HL-60 (cell line): ENCODE data around the gene VPS26A.

Source experiments
- DNase-seq, 2 experiments: peaks; one replicate each; pipeline ENCODE4 v3.0.0-alpha.2; 2010 to 2020; ENCODE audit warnings: low read depth in 1 of 2, low spot score in 1 of 2
- H3K27ac ChIP-seq: fragments of 250-450 bp; sonication (Bioruptor Pico); replicated peaks from 2 replicates; pipeline ENCODE4 v1.5.1; 2020; ENCODE audit warnings: mild to moderate bottlenecking, moderate library complexity
- H3K27me3 ChIP-seq: fragments of 250-450 bp; sonication (Bioruptor Pico); 2 replicates; pipeline ENCODE4 v1.5.1; 2021; ENCODE audit warnings: mild to moderate bottlenecking, moderate library complexity; ENCODE audit not compliant: insufficient read depth, poor library complexity, severe bottlenecking
- H3K4me3 ChIP-seq: replicated peaks from 2 replicates; pipeline ENCODE4 v1.5.1; 2011; ENCODE audit warnings: mild to moderate bottlenecking, control low read depth, low read length; ENCODE audit not compliant: insufficient read depth
- CTCF ChIP-seq: IDR thresholded peaks from one replicate; pipeline ENCODE4 v1.5.1; 2011; ENCODE audit warnings: low read length, control low read depth, inconsistent platforms; ENCODE audit not compliant: insufficient read depth
- GABPA ChIP-seq: IDR thresholded peaks from 2 replicates; pipeline ENCODE4 v1.6.1; 2012; ENCODE audit warnings: low read depth
- POLR2AphosphoS5 ChIP-seq: IDR thresholded peaks from 2 replicates; pipeline ENCODE4 v1.6.1; 2012; ENCODE audit warnings: low read depth
- REST ChIP-seq: IDR thresholded peaks from 2 replicates; pipeline ENCODE4 v1.6.1; 2012; ENCODE audit warnings: low read depth; ENCODE audit not compliant: insufficient replicate concordance
- SPI1 ChIP-seq: IDR thresholded peaks from 2 replicates; pipeline ENCODE4 v1.6.1; 2012; ENCODE audit warnings: low read depth, mild to moderate bottlenecking, borderline replicate concordance

VPS26A gene

GRCh38 chr10:69107699-69108098 lies 16.3 kb upstream of the VPS26A start:
- no peak overlapping the region for H3K4me3 ChIP-seq
- TF ChIP-seq POLR2AphosphoS5 (no peak), CTCF (no peak), GABPA (no peak)
- no peaks in the 10 kb centered on the region for H3K27me3 ChIP-seq
- no peak for DNase-seq
- no peak overlapping the region for H3K27ac ChIP-seq

- no peak for DNase-seq
- Histone ChIP-seq H3K27ac (no peak overlapping the region), H3K4me3 (no peak overlapping the region), H3K27me3 (no peaks in the 10 kb centered on the region)
- TF ChIP-seq GABPA (no peak), CTCF (no peak), REST (no peak), POLR2AphosphoS5 (no peak), SPI1 (no peak)
These were observed 4.1 kb upstream of the VPS26A start for GRCh38 chr10:69119896-69120295.

- Histone ChIP-seq H3K4me3 (peak overlapping the region; percentile 43), H3K27ac (peak overlapping the region; percentile 92), H3K27me3 (no peaks in the 10 kb centered on the region)
- DNase-seq: no peak
- TF ChIP-seq GABPA (no peak), REST (peak; percentile 30)
These were observed 652 bp upstream of the VPS26A start for GRCh38 chr10:69123306-69123746.

GRCh38 chr10:69124563-69125268 lies 738 bp downstream of the VPS26A start:
- peak in 1 of 2 experiments; percentile 76 for DNase-seq
- peak overlapping the region; percentile 97 for H3K4me3 ChIP-seq
- H3K27me3 ChIP-seq: no peaks in the 10 kb centered on the region
- peak overlapping the region; percentile 87 for H3K27ac ChIP-seq
- TF ChIP-seq CTCF (no peak), REST (no peak), SPI1 (no peak), POLR2AphosphoS5 (no peak; the same call in 1 of the 2 replicates), GABPA (no peak)
